Uterus (tissue), 4 donors: ENCODE results near the gene SRP72. TPM values are rescaled to one million over a fixed set of nuclear protein-coding genes. Genes with fewer than 3 reads are reported as not detected.
"Not testable (repeated sequence)": the region's sequence is repeated elsewhere in the genome, so short reads cannot be mapped to it uniquely, and the experiment has no call there.

Source experiments
- DNase-seq, 2 donors: peaks; one replicate each; pipeline ENCODE4 v3.0.0-alpha.2; 2019 to 2020
- H3K27ac ChIP-seq, 2 donors: fragments of 200-600 bp; sonication (generic); 1 replicate in 1 of 2; 2 replicates in 1 of 2; pipeline ENCODE4 v1.5.1; 2016 to 2018
- H3K27me3 ChIP-seq, 2 donors: fragments of 200-600 bp; sonication (generic); one replicate each; pipeline ENCODE4 v1.5.1; 2018 to 2019; ENCODE audit warnings: control low read depth in 1 of 2
- H3K36me3 ChIP-seq, 2 donors: fragments of 200-600 bp; sonication (generic); one replicate each; pipeline ENCODE4 v1.5.1; 2019; ENCODE audit warnings: control low read depth in 1 of 2
- H3K4me1 ChIP-seq, 2 donors: fragments of 200-600 bp; sonication (generic); one replicate each; pipeline ENCODE4 v1.5.1; 2018 to 2019; ENCODE audit warnings: control low read depth in 1 of 2
- H3K4me3 ChIP-seq, 2 donors: fragments of 200-600 bp; sonication (generic); 1 replicate in 1 of 2; 2 replicates in 1 of 2; pipeline ENCODE4 v1.5.1; 2018 to 2019; ENCODE audit warnings: mild to moderate bottlenecking in 1 of 2
- H3K9me3 ChIP-seq, 2 donors: fragments of 200-600 bp; sonication (generic); one replicate each; pipeline ENCODE4 v1.5.1; 2019; ENCODE audit warnings: control low read depth in 1 of 2
- POLR2A ChIP-seq, 2 donors: fragments of 450-650 bp; IDR thresholded peaks; one replicate each; pipeline ENCODE4 v1.6.1; 2016; ENCODE audit warnings: antibody characterized with exemption in 2 of 2, mild to moderate bottlenecking in 1 of 2, moderate library complexity in 1 of 2
- intact Hi-C: fragments of 100-400 bp; cut with DNase I; formaldehyde crosslinking; loops from one replicate; pipeline ENCODE4 v1.15.1; 2023; ENCODE audit warnings: low total_unique reads
- total RNA-seq, 4 donors: library from RNA; depleted of rRNA in 3 of 4; stranded (reverse); fragments of >200 nt in 3 of 4; gene quantifications; one replicate each; pipeline versions ENCODE4 v1.1.0 to v1.2.4, GENCODE V29; 2014 to 2023
- TF ChIP-seq, protein P1 (sequence below), 4 experiments: fragments of 200-600 bp in 2 of 4; fragments of 450-650 bp in 2 of 4; sonication (generic) in 2 of 4; IDR thresholded peaks; one replicate each; pipeline ENCODE4 v1.5.1; 2016 to 2019; ENCODE audit warnings: antibody characterized with exemption in 4 of 4, mild to moderate bottlenecking in 2 of 4, moderate library complexity in 1 of 4
- donor health status: DM: yes; HTN: yes; CAD: no.

Gene SRP72
- total RNA-seq, 4 donors from 2014 or later = 52.1 to 121 (median 68.2) TPM

DNA sequence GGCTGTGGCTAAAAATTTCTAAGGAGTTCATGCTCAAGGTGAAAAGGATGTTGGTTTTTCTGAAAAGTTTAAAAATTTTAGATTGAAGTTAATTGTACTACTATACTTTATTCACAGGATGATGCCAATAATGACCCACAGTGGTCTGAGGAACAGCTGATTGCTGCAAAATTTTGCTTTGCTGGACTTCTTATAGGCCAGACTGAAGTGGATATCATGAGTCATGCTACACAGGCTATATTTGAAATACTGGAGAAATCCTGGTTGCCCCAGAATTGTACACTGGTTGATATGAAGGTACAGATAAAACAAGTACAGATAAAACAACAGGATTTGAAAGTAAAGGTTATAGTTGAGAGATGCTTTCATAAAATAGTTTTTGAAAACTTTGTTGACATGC is 19.1 kb upstream of the SRP72 start:
- no peak for TF ChIP-seq POLR2A (IDR thresholded peaks at IDR 0.05)
- TF ChIP-seq, protein P1, sequence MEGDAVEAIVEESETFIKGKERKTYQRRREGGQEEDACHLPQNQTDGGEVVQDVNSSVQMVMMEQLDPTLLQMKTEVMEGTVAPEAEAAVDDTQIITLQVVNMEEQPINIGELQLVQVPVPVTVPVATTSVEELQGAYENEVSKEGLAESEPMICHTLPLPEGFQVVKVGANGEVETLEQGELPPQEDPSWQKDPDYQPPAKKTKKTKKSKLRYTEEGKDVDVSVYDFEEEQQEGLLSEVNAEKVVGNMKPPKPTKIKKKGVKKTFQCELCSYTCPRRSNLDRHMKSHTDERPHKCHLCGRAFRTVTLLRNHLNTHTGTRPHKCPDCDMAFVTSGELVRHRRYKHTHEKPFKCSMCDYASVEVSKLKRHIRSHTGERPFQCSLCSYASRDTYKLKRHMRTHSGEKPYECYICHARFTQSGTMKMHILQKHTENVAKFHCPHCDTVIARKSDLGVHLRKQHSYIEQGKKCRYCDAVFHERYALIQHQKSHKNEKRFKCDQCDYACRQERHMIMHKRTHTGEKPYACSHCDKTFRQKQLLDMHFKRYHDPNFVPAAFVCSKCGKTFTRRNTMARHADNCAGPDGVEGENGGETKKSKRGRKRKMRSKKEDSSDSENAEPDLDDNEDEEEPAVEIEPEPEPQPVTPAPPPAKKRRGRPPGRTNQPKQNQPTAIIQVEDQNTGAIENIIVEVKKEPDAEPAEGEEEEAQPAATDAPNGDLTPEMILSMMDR (IDR thresholded peaks at IDR 0.05) = no peak
- Histone ChIP-seq H3K9me3 (no peaks in the 10 kb centered on the region), H3K36me3 (no peaks in the 10 kb centered on the region), H3K4me1 (no peaks in the 10 kb centered on the region), H3K27me3 (no peaks in the 10 kb centered on the region), H3K27ac (no peak overlapping the region), H3K4me3 (no peak overlapping the region)
- intact Hi-C loops = no loop called here
- no peak for DNase-seq

DNA sequence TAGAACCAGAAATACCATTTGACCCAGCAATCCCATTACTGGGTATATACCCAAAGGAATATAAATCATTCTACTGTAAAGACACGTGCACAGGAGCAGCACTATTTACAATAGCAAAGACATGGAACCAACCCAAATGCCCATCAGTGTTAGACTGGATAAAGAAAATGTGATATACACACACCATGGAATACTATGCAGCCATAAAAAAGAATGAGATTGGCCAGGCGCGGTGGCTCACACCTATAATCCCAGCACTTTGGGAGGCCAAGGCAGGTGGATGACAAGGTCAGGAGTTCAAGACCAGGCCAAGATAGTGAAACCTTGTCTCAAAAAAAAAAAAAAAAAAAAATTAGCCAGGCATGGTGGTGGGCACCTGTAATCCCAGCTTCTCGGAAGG is 17.9 kb upstream of the SRP72 start:
- intact Hi-C loops, H3K9me3 ChIP-seq, H3K4me1 ChIP-seq, H3K4me3 ChIP-seq, DNase-seq, H3K27ac ChIP-seq, H3K36me3 ChIP-seq, H3K27me3 ChIP-seq: not testable (repeated sequence)

DNA sequence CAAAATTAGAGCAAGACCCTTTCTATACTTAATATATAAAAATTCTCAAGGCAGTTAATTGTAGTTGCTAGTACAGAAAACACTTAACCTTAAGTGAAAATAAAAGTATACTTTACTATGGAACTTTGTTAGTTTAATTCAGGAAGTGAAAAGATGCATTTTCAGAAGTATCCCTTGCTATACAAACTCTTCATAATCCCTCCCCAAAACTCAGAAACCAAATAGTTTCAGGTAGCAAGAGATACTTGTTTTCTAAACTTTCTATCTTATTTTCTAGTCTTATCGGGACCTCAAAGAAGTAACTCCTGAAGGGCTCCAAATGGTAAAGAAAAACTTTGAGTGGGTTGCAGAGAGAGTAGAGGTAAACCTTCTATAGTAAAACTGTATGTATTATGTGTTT is 17.1 kb upstream of the SRP72 start:
- intact Hi-C loops = no loop called here
- H3K36me3 ChIP-seq = no peaks in the 10 kb centered on the region
- no peak for DNase-seq
- no peak overlapping the region for H3K27ac ChIP-seq
- H3K27me3 ChIP-seq = no peaks in the 10 kb centered on the region
- no peak overlapping the region for H3K4me3 ChIP-seq
- no peaks in the 10 kb centered on the region for H3K4me1 ChIP-seq
- no peak for TF ChIP-seq POLR2A (IDR thresholded peaks at IDR 0.05)
- H3K9me3 ChIP-seq = no peaks in the 10 kb centered on the region

DNA sequence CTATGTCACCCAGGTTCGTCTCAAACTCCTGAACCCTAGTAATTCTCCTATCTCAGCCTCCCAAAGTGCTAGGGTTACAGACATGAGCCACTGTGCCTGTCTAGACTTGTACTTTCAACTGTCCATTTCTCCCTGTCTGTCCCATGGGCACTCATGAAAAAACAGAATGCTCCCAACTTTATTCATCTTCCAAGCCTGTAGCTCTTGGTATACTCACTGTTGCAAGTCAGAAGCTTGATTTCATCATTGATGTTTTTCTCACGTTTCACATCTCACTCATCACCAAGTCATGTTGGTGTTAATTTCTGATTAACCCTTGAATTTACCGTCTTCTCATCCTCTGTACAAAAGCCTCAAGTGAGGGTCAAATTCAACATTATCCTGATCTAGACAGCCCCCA is 7.3 kb upstream of the SRP72 start:
- H3K4me1 ChIP-seq = no peaks in the 10 kb centered on the region
- H3K4me3 ChIP-seq = no peak overlapping the region
- no peaks in the 10 kb centered on the region for H3K27me3 ChIP-seq
- TF ChIP-seq, protein P1 (IDR thresholded peaks at IDR 0.05) = no peak
- no peak for TF ChIP-seq POLR2A (IDR thresholded peaks at IDR 0.05)
- H3K36me3 ChIP-seq = no peaks in the 10 kb centered on the region
- H3K9me3 ChIP-seq = no peaks in the 10 kb centered on the region
- no peak for DNase-seq
- no peak overlapping the region for H3K27ac ChIP-seq
- intact Hi-C loops = no loop called here

DNA sequence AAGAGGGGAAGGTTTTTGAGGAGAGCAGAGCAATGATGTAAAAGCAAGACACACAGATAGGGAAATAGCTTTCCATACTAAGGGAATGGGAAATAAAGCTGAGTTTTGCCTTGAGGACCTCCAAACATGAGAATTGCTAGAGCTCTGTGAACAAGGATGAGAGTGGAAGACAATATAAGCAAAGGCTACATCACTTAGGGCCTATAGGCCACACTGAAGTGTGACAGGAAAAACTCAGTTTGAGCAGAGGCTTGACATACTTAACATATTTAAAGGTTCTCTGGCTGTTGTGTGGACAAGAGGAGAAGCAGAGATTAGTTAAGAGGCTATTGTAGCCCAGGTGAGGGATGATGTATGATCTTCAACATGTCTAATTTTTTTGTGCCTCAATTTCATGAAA is 5.3 kb upstream of the SRP72 start:
- intact Hi-C loops = no loop called here
- H3K4me1 ChIP-seq = no peaks in the 10 kb centered on the region
- no peak for TF ChIP-seq POLR2A (IDR thresholded peaks at IDR 0.05)
- TF ChIP-seq, protein P1 (IDR thresholded peaks at IDR 0.05) = no peak
- no peaks in the 10 kb centered on the region for H3K36me3 ChIP-seq
- H3K27me3 ChIP-seq = no peaks in the 10 kb centered on the region
- H3K4me3 ChIP-seq = no peak overlapping the region
- no peak for DNase-seq
- no peak overlapping the region for H3K27ac ChIP-seq
- H3K9me3 ChIP-seq = no peaks in the 10 kb centered on the region

DNA sequence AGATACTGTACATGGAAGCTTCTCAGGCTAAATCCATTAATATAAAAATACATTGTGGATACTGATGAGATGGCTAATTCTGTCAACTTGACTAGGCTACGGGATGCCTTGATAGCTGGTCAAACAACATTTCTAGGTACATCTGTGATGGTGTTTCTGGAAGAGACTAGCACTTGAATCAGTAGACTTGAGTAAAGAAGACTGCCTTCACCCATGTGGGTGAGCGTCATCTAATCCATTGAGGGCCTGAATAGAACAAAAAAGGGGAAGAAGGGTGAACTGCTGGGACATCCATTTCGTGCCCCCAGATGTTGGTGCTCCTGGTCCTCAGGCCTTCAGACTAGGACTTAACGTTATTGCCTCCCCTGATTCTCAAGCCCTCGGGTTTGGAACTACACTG is 3.7 kb upstream of the SRP72 start:
- intact Hi-C loops = no loop called here
- Histone ChIP-seq H3K27ac (no peak overlapping the region), H3K4me3 (no peak overlapping the region), H3K9me3 (no peaks in the 10 kb centered on the region), H3K27me3 (no peaks in the 10 kb centered on the region), H3K36me3 (no peaks in the 10 kb centered on the region), H3K4me1 (no peaks in the 10 kb centered on the region)
- no peak for DNase-seq
- TF ChIP-seq, protein P1 (IDR thresholded peaks at IDR 0.05) = no peak
- TF ChIP-seq POLR2A (IDR thresholded peaks at IDR 0.05) = no peak
